ENCODE data around the gene GSAP.

The GSAP gene

GRCh38 chr7:77426052-77426404 is 9.9 kb upstream of the GSAP start:
- no peak for DNase-seq (ENCODE audit: low spot score)
- H3K36me3 ChIP-seq (ENCODE audit: low read depth), result no peaks in the 10 kb centered on the region
- TF ChIP-seq CTCF (IDR thresholded peaks at IDR 0.05; ENCODE audit: poor library complexity, severe bottlenecking), result no peak
- H3K4me3 ChIP-seq (ENCODE audit: severe bottlenecking), result no peak overlapping the region
- peaks cover 26% of the 10 kb centered on the region for H3K4me1 ChIP-seq (ENCODE audit: insufficient read depth, poor library complexity, severe bottlenecking)
- ATAC-seq (ENCODE audit: low read depth), result peak; percentile 22; the same call in 2 of the 3 replicates
- no peaks in the 10 kb centered on the region for H3K9me3 ChIP-seq (ENCODE audit: severe bottlenecking)
- H3K27me3 ChIP-seq (ENCODE audit: insufficient read depth, poor library complexity, severe bottlenecking), result no peaks in the 10 kb centered on the region
- peak overlapping the region; percentile 61 for H3K27ac ChIP-seq (ENCODE audit: poor library complexity, severe bottlenecking)

- no peaks in the 10 kb centered on the region for H3K27me3 ChIP-seq (ENCODE audit: insufficient read depth, poor library complexity, severe bottlenecking)
- no peaks in the 10 kb centered on the region for H3K9me3 ChIP-seq (ENCODE audit: severe bottlenecking)
- TF ChIP-seq CTCF (IDR thresholded peaks at IDR 0.05; ENCODE audit: poor library complexity, severe bottlenecking), result no peak
- H3K27ac ChIP-seq (ENCODE audit: poor library complexity, severe bottlenecking), result peak overlapping the region; percentile 61
- H3K4me1 ChIP-seq (ENCODE audit: insufficient read depth, poor library complexity, severe bottlenecking), result peaks cover 26% of the 10 kb centered on the region
- peak; percentile 87 for ATAC-seq (ENCODE audit: low read depth)
- H3K4me3 ChIP-seq (ENCODE audit: severe bottlenecking), result no peak overlapping the region
- no peaks in the 10 kb centered on the region for H3K36me3 ChIP-seq (ENCODE audit: low read depth)
- DNase-seq (ENCODE audit: low spot score), result no peak
Measured at GRCh38 chr7:77425101-77426051, 9.2 kb upstream of the GSAP start.

GRCh38 chr7:77422500-77422899 is 6.4 kb upstream of the GSAP start:
- Histone ChIP-seq H3K36me3 (ENCODE audit: low read depth) (no peaks in the 10 kb centered on the region), H3K27ac (ENCODE audit: poor library complexity, severe bottlenecking) (no peak overlapping the region), H3K4me3 (ENCODE audit: severe bottlenecking) (no peak overlapping the region), H3K9me3 (ENCODE audit: severe bottlenecking) (no peaks in the 10 kb centered on the region), H3K27me3 (ENCODE audit: insufficient read depth, poor library complexity, severe bottlenecking) (no peaks in the 10 kb centered on the region), H3K4me1 (ENCODE audit: insufficient read depth, poor library complexity, severe bottlenecking) (peaks cover 17% of the 10 kb centered on the region)
- DNase-seq (ENCODE audit: low spot score), result no peak
- ATAC-seq (ENCODE audit: low read depth), result no peak
- TF ChIP-seq CTCF (IDR thresholded peaks at IDR 0.05; ENCODE audit: poor library complexity, severe bottlenecking), result no peak

GRCh38 chr7:77420986-77421672 is 5.0 kb upstream of the GSAP start:
- no peak for TF ChIP-seq CTCF (IDR thresholded peaks at IDR 0.05; ENCODE audit: poor library complexity, severe bottlenecking)
- Histone ChIP-seq H3K9me3 (ENCODE audit: severe bottlenecking) (no peaks in the 10 kb centered on the region), H3K27me3 (ENCODE audit: insufficient read depth, poor library complexity, severe bottlenecking) (no peaks in the 10 kb centered on the region), H3K4me3 (ENCODE audit: severe bottlenecking) (no peak overlapping the region), H3K27ac (ENCODE audit: poor library complexity, severe bottlenecking) (no peak overlapping the region), H3K36me3 (ENCODE audit: low read depth) (no peaks in the 10 kb centered on the region), H3K4me1 (ENCODE audit: insufficient read depth, poor library complexity, severe bottlenecking) (peaks cover 13% of the 10 kb centered on the region)
- DNase-seq (ENCODE audit: low spot score) (no peak), ATAC-seq (ENCODE audit: low read depth) (no peak)

All from RWPE2 (cell line).